HL-60 (cell line): ENCODE data around the gene PGAP3.

Source experiments
- DNase-seq, 2 experiments: peaks; one replicate each; pipeline ENCODE4 v3.0.0-alpha.2; 2010 to 2020; ENCODE audit warnings: low read depth in 1 of 2, low spot score in 1 of 2
- H3K27ac ChIP-seq: fragments of 250-450 bp; sonication (Bioruptor Pico); replicated peaks from 2 replicates; pipeline ENCODE4 v1.5.1; 2020; ENCODE audit warnings: mild to moderate bottlenecking, moderate library complexity
- H3K27me3 ChIP-seq: fragments of 250-450 bp; sonication (Bioruptor Pico); 2 replicates; pipeline ENCODE4 v1.5.1; 2021; ENCODE audit warnings: mild to moderate bottlenecking, moderate library complexity; ENCODE audit not compliant: insufficient read depth, poor library complexity, severe bottlenecking
- H3K4me3 ChIP-seq: replicated peaks from 2 replicates; pipeline ENCODE4 v1.5.1; 2011; ENCODE audit warnings: mild to moderate bottlenecking, control low read depth, low read length; ENCODE audit not compliant: insufficient read depth
- GABPA ChIP-seq: IDR thresholded peaks from 2 replicates; pipeline ENCODE4 v1.6.1; 2012; ENCODE audit warnings: low read depth
- POLR2AphosphoS5 ChIP-seq: IDR thresholded peaks from 2 replicates; pipeline ENCODE4 v1.6.1; 2012; ENCODE audit warnings: low read depth
- SPI1 ChIP-seq: IDR thresholded peaks from 2 replicates; pipeline ENCODE4 v1.6.1; 2012; ENCODE audit warnings: low read depth, mild to moderate bottlenecking, borderline replicate concordance
- TF ChIP-seq, protein P1 (sequence below): IDR thresholded peaks from one replicate; pipeline ENCODE4 v1.5.1; 2011; ENCODE audit warnings: low read length, control low read depth, inconsistent platforms; ENCODE audit not compliant: insufficient read depth
- TF ChIP-seq, protein P2 (sequence below): IDR thresholded peaks from 2 replicates; pipeline ENCODE4 v1.6.1; 2012; ENCODE audit warnings: low read depth; ENCODE audit not compliant: insufficient replicate concordance

The PGAP3 gene

DNA sequence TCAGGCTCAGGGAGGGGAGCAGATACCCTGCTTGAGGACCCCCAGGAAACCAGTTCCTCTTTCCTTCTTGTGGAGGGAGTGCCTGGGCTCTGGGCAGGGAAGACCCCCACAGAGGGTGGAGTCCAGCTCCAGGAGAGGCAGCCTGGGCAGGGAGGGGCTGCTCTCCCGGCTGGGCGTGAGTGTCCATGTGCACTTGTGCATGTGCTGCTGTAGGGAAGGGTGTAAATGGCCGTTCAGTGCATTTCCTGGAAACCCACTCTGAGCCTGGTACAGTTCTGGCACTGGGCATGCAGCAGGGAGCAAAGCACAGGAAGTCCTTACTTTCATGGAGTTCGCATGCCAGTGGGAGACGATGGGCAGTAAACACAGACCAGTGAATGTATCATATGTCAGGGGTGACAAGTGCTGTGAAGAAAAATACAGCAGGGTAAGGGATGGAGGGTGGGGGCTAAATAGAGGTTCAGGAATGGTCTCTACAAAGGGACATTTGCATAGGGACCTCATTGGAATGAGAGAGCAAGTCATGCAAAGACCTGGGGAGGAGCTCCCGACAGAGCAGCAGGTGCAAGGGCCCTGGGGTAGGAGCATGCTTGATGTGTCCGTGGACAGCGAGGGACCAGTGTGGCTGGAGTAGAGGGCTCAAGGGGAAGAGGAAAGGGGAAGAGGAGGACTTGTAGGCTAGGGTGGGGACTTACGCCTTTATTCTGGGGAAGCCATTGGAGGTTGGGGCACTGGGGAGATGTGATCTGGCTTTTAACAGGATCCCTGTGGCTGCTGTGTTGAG is 45.4 kb downstream of the PGAP3 start:
- TF ChIP-seq, protein P1, sequence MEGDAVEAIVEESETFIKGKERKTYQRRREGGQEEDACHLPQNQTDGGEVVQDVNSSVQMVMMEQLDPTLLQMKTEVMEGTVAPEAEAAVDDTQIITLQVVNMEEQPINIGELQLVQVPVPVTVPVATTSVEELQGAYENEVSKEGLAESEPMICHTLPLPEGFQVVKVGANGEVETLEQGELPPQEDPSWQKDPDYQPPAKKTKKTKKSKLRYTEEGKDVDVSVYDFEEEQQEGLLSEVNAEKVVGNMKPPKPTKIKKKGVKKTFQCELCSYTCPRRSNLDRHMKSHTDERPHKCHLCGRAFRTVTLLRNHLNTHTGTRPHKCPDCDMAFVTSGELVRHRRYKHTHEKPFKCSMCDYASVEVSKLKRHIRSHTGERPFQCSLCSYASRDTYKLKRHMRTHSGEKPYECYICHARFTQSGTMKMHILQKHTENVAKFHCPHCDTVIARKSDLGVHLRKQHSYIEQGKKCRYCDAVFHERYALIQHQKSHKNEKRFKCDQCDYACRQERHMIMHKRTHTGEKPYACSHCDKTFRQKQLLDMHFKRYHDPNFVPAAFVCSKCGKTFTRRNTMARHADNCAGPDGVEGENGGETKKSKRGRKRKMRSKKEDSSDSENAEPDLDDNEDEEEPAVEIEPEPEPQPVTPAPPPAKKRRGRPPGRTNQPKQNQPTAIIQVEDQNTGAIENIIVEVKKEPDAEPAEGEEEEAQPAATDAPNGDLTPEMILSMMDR: no peak

DNA sequence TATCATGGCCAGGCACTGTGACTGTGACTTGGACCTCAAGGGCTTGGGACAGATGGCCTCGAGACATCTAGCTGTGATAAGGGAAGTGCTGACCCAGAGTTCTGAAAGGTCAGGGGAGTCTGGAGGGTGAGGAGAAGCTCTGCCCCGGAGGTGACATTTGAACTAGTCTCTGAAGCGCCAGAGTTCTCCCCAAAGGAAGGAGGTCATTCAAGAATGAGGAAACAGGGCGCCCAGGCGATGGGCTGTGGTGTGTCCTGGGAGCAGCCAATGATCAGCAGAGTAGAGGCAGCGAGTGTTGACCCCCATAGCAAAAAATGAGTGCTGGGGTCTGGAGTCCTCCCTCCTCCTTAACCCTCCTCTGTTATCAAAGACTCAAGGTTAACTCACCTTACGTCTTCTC is 46.0 kb downstream of the PGAP3 start:
- H3K27ac ChIP-seq: no peak overlapping the region
- no peak for TF ChIP-seq SPI1
- no peak for TF ChIP-seq GABPA
- TF ChIP-seq POLR2AphosphoS5: no peak
- TF ChIP-seq, protein P1: no peak
- TF ChIP-seq, protein P2, sequence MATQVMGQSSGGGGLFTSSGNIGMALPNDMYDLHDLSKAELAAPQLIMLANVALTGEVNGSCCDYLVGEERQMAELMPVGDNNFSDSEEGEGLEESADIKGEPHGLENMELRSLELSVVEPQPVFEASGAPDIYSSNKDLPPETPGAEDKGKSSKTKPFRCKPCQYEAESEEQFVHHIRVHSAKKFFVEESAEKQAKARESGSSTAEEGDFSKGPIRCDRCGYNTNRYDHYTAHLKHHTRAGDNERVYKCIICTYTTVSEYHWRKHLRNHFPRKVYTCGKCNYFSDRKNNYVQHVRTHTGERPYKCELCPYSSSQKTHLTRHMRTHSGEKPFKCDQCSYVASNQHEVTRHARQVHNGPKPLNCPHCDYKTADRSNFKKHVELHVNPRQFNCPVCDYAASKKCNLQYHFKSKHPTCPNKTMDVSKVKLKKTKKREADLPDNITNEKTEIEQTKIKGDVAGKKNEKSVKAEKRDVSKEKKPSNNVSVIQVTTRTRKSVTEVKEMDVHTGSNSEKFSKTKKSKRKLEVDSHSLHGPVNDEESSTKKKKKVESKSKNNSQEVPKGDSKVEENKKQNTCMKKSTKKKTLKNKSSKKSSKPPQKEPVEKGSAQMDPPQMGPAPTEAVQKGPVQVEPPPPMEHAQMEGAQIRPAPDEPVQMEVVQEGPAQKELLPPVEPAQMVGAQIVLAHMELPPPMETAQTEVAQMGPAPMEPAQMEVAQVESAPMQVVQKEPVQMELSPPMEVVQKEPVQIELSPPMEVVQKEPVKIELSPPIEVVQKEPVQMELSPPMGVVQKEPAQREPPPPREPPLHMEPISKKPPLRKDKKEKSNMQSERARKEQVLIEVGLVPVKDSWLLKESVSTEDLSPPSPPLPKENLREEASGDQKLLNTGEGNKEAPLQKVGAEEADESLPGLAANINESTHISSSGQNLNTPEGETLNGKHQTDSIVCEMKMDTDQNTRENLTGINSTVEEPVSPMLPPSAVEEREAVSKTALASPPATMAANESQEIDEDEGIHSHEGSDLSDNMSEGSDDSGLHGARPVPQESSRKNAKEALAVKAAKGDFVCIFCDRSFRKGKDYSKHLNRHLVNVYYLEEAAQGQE: no peak
- no peak overlapping the region for H3K4me3 ChIP-seq
- H3K27me3 ChIP-seq: no peaks in the 10 kb centered on the region
- DNase-seq: no peak

More for the DNA sequence above, 45.4 kb downstream of the PGAP3 start:
- H3K4me3 ChIP-seq: no peak overlapping the region
- no peak for DNase-seq
- no peak overlapping the region for H3K27ac ChIP-seq
- no peaks in the 10 kb centered on the region for H3K27me3 ChIP-seq

DNA sequence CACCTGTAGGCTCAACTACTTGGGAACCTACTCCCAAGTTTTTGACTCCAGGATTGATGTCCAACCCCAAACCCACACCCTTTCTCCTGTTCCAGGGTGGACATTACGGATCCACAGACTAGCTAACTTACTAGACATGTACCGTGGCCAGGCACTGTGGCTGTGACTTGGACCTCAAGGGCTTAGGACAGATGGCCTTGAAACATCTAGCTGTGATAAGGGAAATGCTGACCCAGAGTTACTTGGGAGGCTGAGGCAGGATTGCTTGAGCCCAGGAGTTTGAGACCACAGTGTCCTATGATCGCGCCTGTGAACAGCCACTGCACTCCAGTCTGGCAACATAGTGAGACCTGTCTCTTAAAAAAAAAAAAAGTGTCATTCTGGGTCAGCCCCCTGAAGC is 46.8 kb downstream of the PGAP3 start:
- Histone ChIP-seq H3K27ac (no peak overlapping the region), H3K4me3 (no peak overlapping the region), H3K27me3 (no peaks in the 10 kb centered on the region)
- DNase-seq: no peak
- no peak for TF ChIP-seq POLR2AphosphoS5
- TF ChIP-seq, protein P1: no peak
- no peak for TF ChIP-seq GABPA
- TF ChIP-seq, protein P2: no peak
- no peak for TF ChIP-seq SPI1

DNA sequence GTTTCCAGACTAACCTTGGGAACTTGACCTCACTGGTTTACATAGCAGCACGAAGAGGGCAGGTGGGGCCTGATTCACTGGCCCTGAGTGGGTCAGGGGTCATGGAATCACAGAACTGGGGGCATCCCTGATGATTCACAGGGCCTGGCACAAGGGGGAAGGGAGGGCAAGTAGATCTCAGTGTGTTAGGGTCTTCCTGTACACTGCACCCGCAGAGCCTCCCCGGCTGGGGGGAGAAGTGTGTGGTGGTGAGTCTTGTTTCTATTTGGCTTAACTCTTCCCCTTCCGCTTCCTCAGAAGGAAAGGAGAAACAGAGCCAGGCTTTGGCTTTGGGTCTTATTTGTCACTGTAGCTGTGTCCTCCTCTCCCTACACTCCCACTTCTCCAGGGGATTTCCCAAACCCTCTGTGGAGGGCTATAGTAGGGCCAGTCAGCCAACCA is 47.2 kb downstream of the PGAP3 start:
- H3K27me3 ChIP-seq: no peaks in the 10 kb centered on the region
- DNase-seq: no peak
- no peak overlapping the region for H3K4me3 ChIP-seq
- no peak for TF ChIP-seq POLR2AphosphoS5
- TF ChIP-seq, protein P2: no peak
- no peak for TF ChIP-seq GABPA
- no peak for TF ChIP-seq SPI1
- TF ChIP-seq, protein P1: no peak
- no peak overlapping the region for H3K27ac ChIP-seq
